GM13976 (cell line): ENCODE data around the gene AIP.
A peak's percentile ranks its signal among the peaks of the same experiment; 100 is the strongest.
"Not testable (repeated sequence)": the region's sequence is repeated elsewhere in the genome, so short reads cannot be mapped to it uniquely, and the experiment has no call there.

Experiments
- DNase-seq: peaks from one replicate; pipeline ENCODE4 v3.0.0; 2012; ENCODE audit warnings: low spot score
- CTCF ChIP-seq: IDR thresholded peaks from 2 replicates; pipeline ENCODE4 v1.5.1; 2012; ENCODE audit warnings: borderline replicate concordance, mild to moderate bottlenecking; ENCODE audit not compliant: insufficient read depth; ENCODE audit errors: extremely low read depth, missing control alignments, control extremely low read depth
- in situ Hi-C: fragments of 300-500 bp; cut with MboI; formaldehyde crosslinking; loops from one replicate; pipeline ENCODE4 v1.12.0; 2022; ENCODE audit warnings: low sequenced_read_pairs, mixed read lengths, inconsistent platforms; ENCODE audit not compliant: unreplicated experiment

The AIP gene

GRCh38 chr11:67507864-67508485 lies 25.1 kb downstream of the AIP start, which contains the start of gene CDK2AP2:
Gene CDK2AP2, minus strand, starts transcription at chr11:67508162. Its CDS starts 80 bp downstream, at chr11:67508082.
- TF ChIP-seq CTCF = no peak
- in situ Hi-C loops = loop anchor here (10.0 kb wide), 1 partner anchor 123 kb away; no protein-coding TSS in a partner anchor
- peak; percentile 99 for DNase-seq

DNA sequence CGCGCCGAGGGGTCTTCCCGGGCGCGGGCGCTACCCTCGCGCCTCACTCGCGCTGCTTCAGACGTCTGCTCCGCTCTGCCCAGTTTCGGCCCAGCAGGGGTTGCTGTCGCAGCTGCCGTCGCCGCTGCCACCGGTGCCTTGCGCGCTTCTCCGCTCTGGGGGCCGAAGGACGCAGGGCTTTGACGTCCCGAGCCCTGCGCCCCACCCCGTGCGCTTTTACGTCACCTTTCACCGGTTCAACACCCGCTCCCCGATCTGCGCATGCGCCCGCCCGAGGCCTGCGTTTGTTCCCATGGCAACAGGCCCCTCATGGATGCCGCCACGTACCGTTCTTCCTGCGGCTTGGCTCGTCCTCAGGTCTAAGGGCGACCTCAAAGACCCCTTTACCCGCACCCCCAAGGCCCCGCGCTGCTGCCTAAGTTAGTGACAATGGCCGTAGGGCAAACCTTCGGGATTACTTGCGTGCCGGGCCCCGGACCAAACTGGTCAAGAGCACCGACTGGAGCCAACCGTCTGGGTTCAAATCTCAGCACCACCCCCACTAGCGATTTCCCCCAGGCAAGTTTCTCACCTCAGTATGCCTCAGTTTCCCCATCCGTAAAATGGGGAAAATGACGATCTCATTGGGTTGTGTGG lies 25.8 kb downstream of the AIP start:
- TF ChIP-seq CTCF = no peak
- in situ Hi-C loops = loop anchor here (10.0 kb wide), 1 partner anchor 124 kb away; no protein-coding TSS in a partner anchor
- peak; percentile 99 for DNase-seq

DNA sequence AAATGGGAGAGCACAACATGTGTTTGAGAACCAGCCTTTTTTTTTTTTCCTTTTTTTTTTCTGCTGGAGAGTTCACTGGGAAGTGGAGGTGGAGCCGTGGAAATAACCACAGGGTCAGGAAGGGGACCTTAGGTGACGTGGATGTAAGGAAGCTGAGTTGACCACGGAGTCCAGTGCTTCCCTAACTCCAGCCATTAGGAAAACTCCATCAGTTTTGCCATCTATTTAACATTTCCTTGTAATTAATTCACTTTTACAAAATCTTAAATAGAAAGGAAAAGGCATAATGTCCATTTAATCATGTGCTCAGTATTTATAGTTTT lies 27.2 kb downstream of the AIP start:
- no peak for TF ChIP-seq CTCF
- no peak for DNase-seq
- in situ Hi-C loops = no loop called here

- in situ Hi-C loops, DNase-seq: not testable (repeated sequence)
These were observed 28.7 kb downstream of the AIP start for GRCh38 chr11:67511558-67511957.

DNA sequence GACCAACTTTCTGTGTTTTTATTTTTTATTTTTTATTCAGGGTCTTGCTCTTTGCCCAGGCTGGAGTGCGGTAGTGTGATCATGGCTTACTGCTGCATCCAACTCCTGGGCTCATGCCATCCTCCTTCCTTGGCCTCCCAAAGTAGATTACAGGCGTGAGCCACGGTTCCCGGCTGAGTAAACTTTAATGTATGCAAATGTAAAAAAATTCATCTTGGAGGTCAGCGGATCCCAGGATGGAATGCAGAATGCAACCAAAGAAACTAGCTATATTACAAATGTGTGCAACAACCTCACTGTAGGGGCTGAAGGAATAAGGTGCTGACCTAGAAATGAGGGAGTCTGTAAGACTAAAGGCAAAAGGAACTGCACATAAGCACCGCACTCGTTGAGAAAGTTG lies 31.3 kb downstream of the AIP start:
- no peak for DNase-seq
- in situ Hi-C loops = no loop called here
- TF ChIP-seq CTCF = no peak

- DNase-seq = no peak
- TF ChIP-seq CTCF = no peak
- in situ Hi-C loops = no loop called here
These were observed 34.0 kb downstream of the AIP start for GRCh38 chr11:67516806-67517205.

GRCh38 chr11:67517784-67518552 lies 35.1 kb downstream of the AIP start:
- no peak for DNase-seq
- TF ChIP-seq CTCF = no peak
- in situ Hi-C loops = no loop called here
